Endothelial cell of umbilical vein (primary cell): ENCODE measurements around the gene GDF2. TPM values are rescaled to one million over a fixed set of nuclear protein-coding genes. Genes with fewer than 3 reads are reported as not detected.

Source experiments
- BruUV-seq: library from RNA; stranded (reverse); fragments of 400-500 nt; replicated peaks from 2 replicates; lab custom pipeline; 2021; lab: Mats Ljungman, UMichigan
- CTCF ChIA-PET: fragments of 300-600, 350-600 bp; sonication (Branson Sonifier 250); formaldehyde crosslinking; loops from one replicate; lab custom pipeline; 2021; ENCODE audit warnings: antibody characterized with exemption, inconsistent platforms; lab: Charles Lee
- POLR2A ChIA-PET: fragments of 300-600, 350-600 bp; sonication (Branson Sonifier 250); formaldehyde crosslinking; loops from one replicate; lab custom pipeline; 2021; ENCODE audit warnings: antibody characterized with exemption, inconsistent platforms; lab: Charles Lee
- DNase-seq: peaks from one replicate; pipeline ENCODE4 v3.0.0-alpha.2; 2011; ENCODE audit warnings: low read depth, low spot score
- FAIRE-seq: peaks from 2 replicates; lab custom pipeline; 2011; peaks lifted over from hg19 to GRCh38; lab: Jason Lieb, UNC
- H2AFZ ChIP-seq: 2 replicates; pipeline ENCODE4 v1.6.0; 2012; ENCODE audit warnings: low read depth, low read length, control low read depth, inconsistent platforms
- H3K27ac ChIP-seq: 2 replicates; pipeline ENCODE4 v1.5.1; 2011; ENCODE audit warnings: low read depth, mild to moderate bottlenecking, control low read depth, low read length, moderate library complexity; ENCODE audit not compliant: insufficient read depth
- H3K27me3 ChIP-seq, 2 experiments: 2 replicates each; pipeline versions ENCODE4 v1.6.0 to v1.6.1; 2011; ENCODE audit warnings: low read length in 2 of 2, mixed read lengths in 1 of 2; ENCODE audit not compliant: control insufficient read depth in 2 of 2, insufficient read depth in 2 of 2
- H3K36me3 ChIP-seq, 2 experiments: 2 replicates in 1 of 2; 3 replicates in 1 of 2; pipeline ENCODE4 v1.5.1; 2011; ENCODE audit warnings: low read length in 2 of 2, mild to moderate bottlenecking in 1 of 2, moderate library complexity in 1 of 2; ENCODE audit not compliant: control insufficient read depth in 2 of 2, insufficient read depth in 2 of 2; ENCODE audit errors: extremely low read depth in 1 of 2
- H3K4me1 ChIP-seq: 3 replicates; pipeline ENCODE4 v1.5.1; 2011; ENCODE audit warnings: mild to moderate bottlenecking, low read length; ENCODE audit not compliant: control insufficient read depth, insufficient read depth; ENCODE audit errors: extremely low read depth
- H3K4me2 ChIP-seq: 2 replicates; pipeline ENCODE4 v1.6.1; 2011; ENCODE audit warnings: low read length, control low read depth, mixed read lengths; ENCODE audit not compliant: insufficient read depth
- H3K4me3 ChIP-seq, 3 experiments: fragments of 200-600 bp in 1 of 3; sonication (generic), shearing (Covaris generic) in 1 of 3; replicated peaks in 1 of 3; 2 replicates each; pipeline ENCODE4 v1.5.1; 2011 to 2016; ENCODE audit warnings: control low read depth in 3 of 3, low read length in 3 of 3, mild to moderate bottlenecking in 2 of 3, inconsistent platforms in 1 of 3, low read depth in 1 of 3, moderate library complexity in 1 of 3; ENCODE audit not compliant: insufficient read depth in 1 of 3
- H3K79me2 ChIP-seq: 2 replicates; pipeline ENCODE4 v1.6.0; 2012; ENCODE audit warnings: low read length, inconsistent platforms; ENCODE audit not compliant: control insufficient read depth, insufficient read depth
- H3K9ac ChIP-seq: replicated peaks from 2 replicates; pipeline ENCODE3; 2011; ENCODE audit warnings: low read length, control low read depth; ENCODE audit not compliant: insufficient read depth; ENCODE audit errors: extremely low read depth
- H3K9me1 ChIP-seq: replicated peaks from 3 replicates; pipeline ENCODE4 v1.6.0; 2011; ENCODE audit warnings: mild to moderate bottlenecking, low read length; ENCODE audit not compliant: control insufficient read depth, insufficient read depth; ENCODE audit errors: extremely low read depth
- H3K9me3 ChIP-seq: replicated peaks from 2 replicates; pipeline ENCODE4 v1.5.1; 2012; ENCODE audit warnings: low read length, inconsistent platforms; ENCODE audit not compliant: control insufficient read depth, insufficient read depth
- H4K20me1 ChIP-seq: replicated peaks from 2 replicates; pipeline ENCODE3; 2011; ENCODE audit warnings: mild to moderate bottlenecking, low read length; ENCODE audit not compliant: control insufficient read depth, insufficient read depth; ENCODE audit errors: extremely low read depth
- EZH2 ChIP-seq: IDR thresholded peaks from 2 replicates; pipeline ENCODE4 v1.6.1; 2012; ENCODE audit warnings: borderline replicate concordance, low read depth, mild to moderate bottlenecking, moderate library complexity, low read length, inconsistent platforms; ENCODE audit not compliant: severe bottlenecking
- FOS ChIP-seq: IDR thresholded peaks from 2 replicates; pipeline ENCODE4 v1.6.1; 2011; ENCODE audit warnings: mild to moderate bottlenecking, low read length, moderate library complexity, borderline replicate concordance; ENCODE audit not compliant: insufficient read depth
- GATA2 ChIP-seq: IDR thresholded peaks from 2 replicates; pipeline ENCODE4 v1.7.0; 2011; ENCODE audit warnings: low read depth, mild to moderate bottlenecking, moderate library complexity, mixed read lengths, low read length; ENCODE audit not compliant: insufficient read length, insufficient read depth
- JUN ChIP-seq: IDR thresholded peaks from 2 replicates; pipeline ENCODE4 v1.6.1; 2011; ENCODE audit warnings: borderline replicate concordance, low read depth; ENCODE audit not compliant: insufficient read length, insufficient read depth
- MYC ChIP-seq: IDR thresholded peaks from one replicate; pipeline ENCODE4 v1.6.1; 2011; ENCODE audit warnings: mild to moderate bottlenecking, low read depth, low read length
- POLR2A ChIP-seq: IDR thresholded peaks from 2 replicates; pipeline ENCODE4 v1.6.1; 2012; ENCODE audit warnings: low read depth, mild to moderate bottlenecking, control low read depth, low read length
- POLR2AphosphoS5 ChIP-seq: IDR thresholded peaks from 2 replicates; pipeline ENCODE4 v1.6.1; 2012; ENCODE audit warnings: low read depth, mild to moderate bottlenecking, control low read depth, low read length, moderate library complexity; ENCODE audit not compliant: insufficient read depth
- dilution Hi-C: fragments of 300-500 bp; cut with MboI; formaldehyde crosslinking; loops from one replicate; pipeline ENCODE4 v1.15.0; 2019; ENCODE audit warnings: low sequenced_read_pairs; ENCODE audit not compliant: extremely low pct_ligation_motif_present
- intact Hi-C: fragments of 100-400 bp; cut with micrococcal nuclease; formaldehyde crosslinking; loops from one replicate; pipeline ENCODE4 v1.10.0; 2022
- polyA plus RNA-seq, 4 experiments: library from polyadenylated mRNA; depleted of rRNA in 3 of 4; stranded (reverse) in 3 of 4; unstranded in 1 of 4; fragments of >200 nt; gene quantifications; 2 replicates each; pipeline versions ENCODE4 v1.2.1 to v1.2.3, GENCODE V29; 2011 to 2012; ENCODE audit warnings: missing spikeins in 1 of 4
- total RNA-seq: library from RNA; stranded (reverse); gene quantifications from 2 replicates; pipeline ENCODE4 v1.2.3, GENCODE V29; 2021
- TF ChIP-seq, protein P1 (sequence below): IDR thresholded peaks from 2 replicates; pipeline ENCODE4 v1.6.1; 2011; ENCODE audit not compliant: insufficient read depth, insufficient read length
- TF ChIP-seq, protein P2 (sequence below), 2 donors: IDR thresholded peaks; 1 replicate in 1 of 2; 2 replicates in 1 of 2; pipeline ENCODE4 v1.5.1; 2011; ENCODE audit warnings: low read length in 2 of 2, mild to moderate bottlenecking in 2 of 2, moderate library complexity in 2 of 2, control low read depth in 1 of 2, inconsistent platforms in 1 of 2, low read depth in 1 of 2; ENCODE audit not compliant: insufficient read depth in 1 of 2; ENCODE audit errors: extremely low read depth in 1 of 2

Gene GDF2
- total and polyA plus RNA-seq, 2 donors (not counting 3 experiments of a cell fraction or from before 2014, with no cell fraction given): not detected

DNA sequence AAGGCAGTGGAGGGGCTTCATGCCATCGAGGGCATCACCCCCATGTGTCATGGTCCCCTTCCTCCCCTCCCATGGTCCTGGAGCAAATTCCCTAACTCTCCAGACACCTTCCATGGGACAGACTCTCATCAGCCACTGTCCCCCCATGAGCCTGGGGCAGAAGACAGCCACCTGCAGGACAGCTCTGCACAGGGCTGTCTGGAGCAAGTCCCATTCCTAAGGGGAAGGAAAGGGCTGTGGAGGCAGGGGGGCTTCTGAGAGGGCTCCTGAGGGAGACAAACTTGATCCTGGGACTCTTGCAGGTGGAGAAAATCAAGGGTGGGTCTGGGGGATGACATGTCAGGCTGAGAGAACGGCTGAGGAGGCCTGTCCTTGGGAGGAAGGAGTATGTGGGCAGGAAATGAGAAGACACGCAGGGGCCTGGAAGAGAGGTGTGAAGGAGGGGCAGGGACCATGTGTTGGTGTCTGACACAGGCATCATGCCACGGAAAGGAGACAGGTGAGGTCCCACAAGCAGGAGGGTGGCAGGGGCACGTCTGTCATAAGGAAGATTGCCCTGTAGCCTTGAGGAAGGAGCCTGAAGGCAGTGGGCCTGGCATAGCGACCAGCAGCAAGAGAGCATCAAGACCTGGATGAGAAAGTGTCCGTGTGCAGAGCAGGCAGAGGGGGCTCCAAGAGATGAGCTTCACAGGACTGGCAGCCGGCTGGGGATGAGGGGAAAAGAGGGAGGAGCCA is 36.7 kb upstream of the GDF2 start:
- no TSS peak for BruUV-seq
- no peak overlapping the region for H3K4me3 ChIP-seq
- H3K36me3 ChIP-seq: no peaks in the 10 kb centered on the region
- no peak overlapping the region for H2AFZ ChIP-seq
- H3K9me3 ChIP-seq: no peaks in the 10 kb centered on the region
- intact Hi-C loops: no loop called here
- H3K27ac ChIP-seq: no peak overlapping the region
- CTCF ChIA-PET: interaction anchor here (1.4 kb wide), 1 partner anchor 238 kb away, joined by 4 read pairs; no protein-coding TSS in a partner anchor
- H3K4me2 ChIP-seq: no peak overlapping the region
- no peak for FAIRE-seq
- DNase-seq: no peak
- no peaks in the 10 kb centered on the region for H3K9me1 ChIP-seq
- POLR2A ChIA-PET: no interaction called here
- no peaks in the 10 kb centered on the region for H3K4me1 ChIP-seq
- TF ChIP-seq, protein P1, sequence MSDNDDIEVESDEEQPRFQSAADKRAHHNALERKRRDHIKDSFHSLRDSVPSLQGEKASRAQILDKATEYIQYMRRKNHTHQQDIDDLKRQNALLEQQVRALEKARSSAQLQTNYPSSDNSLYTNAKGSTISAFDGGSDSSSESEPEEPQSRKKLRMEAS: no peak
- TF ChIP-seq MYC (no peak), EZH2 (no peak), POLR2AphosphoS5 (no peak), POLR2A (no peak), GATA2 (no peak), JUN (no peak), FOS (no peak)
- TF ChIP-seq, protein P2, sequence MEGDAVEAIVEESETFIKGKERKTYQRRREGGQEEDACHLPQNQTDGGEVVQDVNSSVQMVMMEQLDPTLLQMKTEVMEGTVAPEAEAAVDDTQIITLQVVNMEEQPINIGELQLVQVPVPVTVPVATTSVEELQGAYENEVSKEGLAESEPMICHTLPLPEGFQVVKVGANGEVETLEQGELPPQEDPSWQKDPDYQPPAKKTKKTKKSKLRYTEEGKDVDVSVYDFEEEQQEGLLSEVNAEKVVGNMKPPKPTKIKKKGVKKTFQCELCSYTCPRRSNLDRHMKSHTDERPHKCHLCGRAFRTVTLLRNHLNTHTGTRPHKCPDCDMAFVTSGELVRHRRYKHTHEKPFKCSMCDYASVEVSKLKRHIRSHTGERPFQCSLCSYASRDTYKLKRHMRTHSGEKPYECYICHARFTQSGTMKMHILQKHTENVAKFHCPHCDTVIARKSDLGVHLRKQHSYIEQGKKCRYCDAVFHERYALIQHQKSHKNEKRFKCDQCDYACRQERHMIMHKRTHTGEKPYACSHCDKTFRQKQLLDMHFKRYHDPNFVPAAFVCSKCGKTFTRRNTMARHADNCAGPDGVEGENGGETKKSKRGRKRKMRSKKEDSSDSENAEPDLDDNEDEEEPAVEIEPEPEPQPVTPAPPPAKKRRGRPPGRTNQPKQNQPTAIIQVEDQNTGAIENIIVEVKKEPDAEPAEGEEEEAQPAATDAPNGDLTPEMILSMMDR (IDR thresholded peaks at IDR 0.05; ENCODE audit: extremely low read depth in 1 of 2, insufficient read depth in 1 of 2, low read depth in 1 of 2, low read length in 2 of 2): no peak
- no peaks in the 10 kb centered on the region for H3K79me2 ChIP-seq
- H4K20me1 ChIP-seq: no peaks in the 10 kb centered on the region
- dilution Hi-C loops: no loop called here
- H3K27me3 ChIP-seq: no peaks in the 10 kb centered on the region
- H3K9ac ChIP-seq: no peak overlapping the region
